Activated CD4-positive, CD25-positive, alpha-beta regulatory T cell treated with anti-CD3 and anti-CD28 coated beads, Interleukin-2, amount 50 U/mL, for 24 hours (primary cell): ENCODE measurements around the gene UBL5.
A peak's percentile ranks its signal among the peaks of the same experiment; 100 is the strongest.
"Not testable (repeated sequence)": the region's sequence is repeated elsewhere in the genome, so short reads cannot be mapped to it uniquely, and the experiment has no call there.

Source experiments
- ATAC-seq, 2 donors: fragments of 150-1000 bp; cut with Tn5 transposase; one replicate each; pipeline ENCODE4 v1.10.0; 2021; ENCODE audit warnings: mild to moderate bottlenecking in 1 of 2, moderate library complexity in 1 of 2

Gene UBL5

DNA sequence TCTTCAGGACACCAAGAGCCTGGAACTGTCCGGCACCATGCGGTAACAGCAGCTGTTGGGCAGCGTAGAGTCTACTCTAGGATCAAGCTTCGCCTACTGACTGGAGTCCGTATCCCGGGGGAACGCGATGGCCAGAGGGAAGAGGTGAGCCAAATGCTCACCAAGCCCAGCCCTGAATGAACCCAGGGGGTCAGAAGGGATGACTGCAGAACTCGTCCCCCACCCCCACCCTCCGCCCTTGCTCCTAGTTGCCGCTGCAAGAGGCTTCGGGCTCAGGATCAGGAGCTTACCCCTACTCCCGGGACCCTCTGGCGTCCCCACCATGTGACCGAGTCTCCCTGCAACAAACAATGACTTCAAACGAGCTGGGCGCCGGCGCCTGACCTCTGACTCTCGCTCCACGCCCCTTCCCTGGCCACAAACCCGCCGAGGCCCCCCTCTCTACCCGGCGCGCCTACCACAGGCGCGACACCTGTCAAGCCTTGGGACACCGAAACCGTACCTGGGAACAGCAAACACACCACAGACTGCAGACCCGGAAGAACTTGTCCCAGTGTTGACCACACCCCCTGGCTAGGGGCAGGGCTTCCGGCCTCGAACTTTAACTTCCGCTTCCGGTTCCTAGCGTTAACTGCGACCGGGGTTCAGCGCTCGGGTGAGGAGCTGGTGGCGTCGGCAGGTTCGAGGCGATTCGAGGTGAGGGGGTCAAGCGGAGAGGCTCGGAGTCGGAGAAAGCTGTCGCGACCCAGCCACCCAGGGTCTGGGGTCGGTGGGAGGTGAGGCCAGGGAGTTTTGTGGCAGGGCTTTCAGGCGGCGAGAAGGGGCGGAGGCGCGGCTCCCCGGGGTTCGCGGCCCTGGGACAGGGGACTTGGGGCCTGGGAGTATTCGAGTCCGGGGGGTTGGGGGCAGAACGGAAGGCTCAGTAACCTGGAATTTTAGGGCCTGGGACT is at the start of gene UBL5:
TSS of gene UBL5 (plus strand) at position 630 of the 950 bp plus-strand sequence. CDS start 420 bp downstream, outside the sequence.
- ATAC-seq: peak; percentile 99

DNA sequence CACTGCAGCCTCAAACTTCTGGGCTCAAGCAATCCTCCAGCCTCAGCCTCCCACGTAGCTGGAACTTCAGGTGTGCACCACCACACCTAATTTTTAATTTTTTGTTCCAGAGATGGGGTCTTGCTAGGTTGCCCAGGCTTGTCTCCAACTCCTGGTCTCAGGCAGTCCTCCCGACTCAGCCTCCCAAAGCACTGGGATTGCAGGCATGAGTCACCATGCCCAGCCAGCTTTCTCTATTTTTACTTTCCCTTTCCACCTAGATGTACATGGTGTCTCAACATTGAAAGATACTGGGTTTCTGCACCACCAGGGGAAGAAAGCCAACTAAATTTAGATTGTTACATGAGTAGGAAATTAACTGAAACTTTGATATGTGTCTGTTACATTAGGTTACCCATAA is 45.4 kb upstream of the UBL5 start:
- no peak for ATAC-seq

GRCh38 chr19:9784163-9784496 is 43.6 kb upstream of the UBL5 start:
- ATAC-seq: not testable (repeated sequence)

DNA sequence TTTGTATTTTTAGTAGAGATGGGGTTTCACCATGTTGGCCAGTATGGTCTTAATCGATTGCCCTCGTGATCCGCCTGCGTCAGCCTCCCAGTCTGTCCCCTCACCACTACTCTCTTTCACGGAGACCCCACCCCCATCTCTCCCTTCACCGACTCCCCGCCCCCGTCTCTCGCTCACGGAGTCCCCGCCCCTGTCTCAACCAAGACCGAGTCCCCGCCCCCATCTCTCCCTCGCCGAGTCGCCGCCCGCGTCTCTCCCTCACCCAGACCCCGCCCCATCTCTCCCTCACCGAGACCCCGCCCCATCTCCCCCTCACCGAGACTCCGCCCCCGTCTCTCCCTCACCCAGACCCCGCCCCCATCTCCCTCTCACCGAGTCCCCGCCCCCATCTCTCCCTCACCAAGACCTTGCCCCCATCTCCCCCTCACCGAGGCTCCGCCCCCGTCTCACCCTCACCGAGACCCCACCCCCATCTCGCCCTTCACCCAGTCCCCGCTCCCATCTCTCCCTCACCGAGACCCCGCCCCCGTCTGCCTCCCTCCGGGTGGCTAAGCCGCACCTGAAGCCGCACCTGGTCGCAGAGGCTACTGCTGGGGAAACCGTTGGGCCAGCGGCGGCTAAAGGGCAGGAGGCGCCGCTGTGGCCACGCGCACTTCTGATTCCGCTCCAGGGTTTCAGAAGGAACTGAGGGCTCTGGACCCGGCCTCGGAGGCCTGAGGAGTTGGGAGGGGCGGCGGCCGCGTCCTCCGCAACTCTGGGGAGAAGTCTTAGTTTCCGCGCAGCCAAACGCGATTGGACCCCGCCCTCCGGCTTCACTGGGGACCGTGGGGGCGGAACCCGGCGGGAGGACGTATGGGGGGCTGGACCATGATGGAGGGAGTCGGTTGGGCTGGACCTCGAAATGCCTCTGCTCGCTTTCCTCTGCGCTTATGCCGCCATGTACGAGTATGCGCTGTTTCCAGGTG is 42.1 kb upstream of the UBL5 start:
- peak; percentile 83 for ATAC-seq

- no peak for ATAC-seq
These were observed 41.4 kb upstream of the UBL5 start for GRCh38 chr19:9786342-9786741.

- no peak for ATAC-seq
These were observed 40.9 kb upstream of the UBL5 start for GRCh38 chr19:9786819-9787218.

DNA sequence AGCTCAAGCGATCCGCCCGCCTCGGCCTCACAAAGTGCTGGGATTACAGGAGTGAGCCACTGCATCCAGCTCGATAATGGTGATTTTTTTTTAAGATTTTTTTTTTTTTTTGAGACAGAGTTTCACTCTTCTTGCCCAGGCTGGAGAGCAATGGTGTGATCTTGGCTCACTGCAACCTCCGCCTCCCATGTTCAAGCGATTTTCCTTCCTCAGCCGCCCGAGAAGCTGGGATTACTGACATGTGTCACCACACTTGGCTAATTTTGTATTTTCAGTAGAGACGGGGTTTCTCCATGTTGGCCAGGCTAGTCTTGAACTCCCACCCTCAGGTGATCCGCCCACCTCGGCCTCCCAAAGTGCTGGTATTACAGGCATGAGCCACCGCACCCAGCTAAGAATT is 39.1 kb upstream of the UBL5 start:
- not testable (repeated sequence) for ATAC-seq

DNA sequence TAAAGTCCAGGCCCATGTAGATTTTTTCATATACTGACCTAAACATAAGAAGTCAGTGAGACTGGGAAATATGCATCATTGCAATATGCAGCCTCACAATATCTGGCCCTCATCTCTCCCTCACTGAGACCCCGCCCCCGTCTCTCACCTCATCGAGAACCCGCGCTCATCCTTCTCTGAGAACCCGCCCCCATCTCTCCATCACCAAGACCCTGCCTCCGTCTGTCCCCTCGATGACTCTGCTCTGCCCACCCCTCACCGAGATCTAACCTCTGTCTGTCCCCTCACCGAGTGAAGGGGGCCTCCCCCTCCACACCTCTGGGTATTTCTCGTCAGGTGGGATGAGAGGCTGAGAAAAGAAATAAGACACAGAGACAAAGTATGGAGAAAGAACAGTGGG is 38.7 kb upstream of the UBL5 start:
- no peak for ATAC-seq

- not testable (repeated sequence) for ATAC-seq
These were observed 38.1 kb upstream of the UBL5 start for GRCh38 chr19:9789579-9789978.

DNA sequence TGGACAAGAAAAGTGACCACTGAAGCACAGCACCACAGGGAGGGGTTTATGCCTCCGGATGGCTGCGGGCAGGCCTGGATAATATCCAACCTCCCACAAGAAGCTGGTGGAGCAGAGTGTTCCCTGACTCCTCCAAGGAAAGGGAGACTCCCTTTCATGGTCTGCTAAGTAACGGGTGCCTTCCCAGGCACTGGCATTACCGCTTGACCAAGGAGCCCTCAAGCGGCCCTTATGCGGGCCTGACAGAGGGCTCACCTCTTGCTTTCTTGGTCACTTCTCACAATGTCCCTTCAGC is 36.7 kb upstream of the UBL5 start:
- not testable (repeated sequence) for ATAC-seq

DNA sequence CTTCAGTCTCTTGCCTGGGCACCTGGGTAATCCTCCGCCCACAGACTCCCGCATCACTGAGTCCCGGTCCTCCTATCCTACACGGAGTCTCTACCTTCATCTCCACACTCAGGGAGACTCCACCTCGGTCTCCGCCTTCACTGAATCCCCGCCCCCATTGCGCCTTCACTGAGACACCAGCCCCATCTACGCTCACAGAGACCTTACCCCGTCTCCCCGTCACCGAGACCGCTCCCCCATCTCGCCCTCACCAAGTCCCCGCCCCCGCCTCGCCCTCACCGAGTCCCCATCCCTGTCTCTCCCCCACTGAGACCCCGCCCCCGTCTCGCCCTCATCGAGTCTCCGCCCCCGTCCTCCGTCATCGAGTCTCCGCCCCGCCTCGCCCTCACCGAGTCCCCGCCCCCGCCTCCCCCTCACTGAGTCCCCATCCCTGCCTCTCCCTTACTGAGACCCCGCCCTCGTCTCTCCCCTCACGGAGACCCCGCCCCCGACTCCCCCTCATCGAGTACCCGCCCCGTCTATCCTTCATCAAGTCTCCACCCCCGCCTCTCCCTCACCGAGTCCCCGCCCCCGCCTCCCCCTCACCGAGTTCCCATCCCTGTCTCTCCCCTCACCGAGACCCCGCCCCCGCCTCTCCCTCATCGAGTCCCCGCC is 36.0 kb upstream of the UBL5 start:
- peak; percentile 56 to 63 for ATAC-seq

- ATAC-seq: peak; percentile 59 to 67
These were observed 35.3 kb upstream of the UBL5 start for GRCh38 chr19:9792206-9793070.

GRCh38 chr19:9793071-9793591 is 34.6 kb upstream of the UBL5 start:
- peak; percentile 5 to 22 for ATAC-seq

DNA sequence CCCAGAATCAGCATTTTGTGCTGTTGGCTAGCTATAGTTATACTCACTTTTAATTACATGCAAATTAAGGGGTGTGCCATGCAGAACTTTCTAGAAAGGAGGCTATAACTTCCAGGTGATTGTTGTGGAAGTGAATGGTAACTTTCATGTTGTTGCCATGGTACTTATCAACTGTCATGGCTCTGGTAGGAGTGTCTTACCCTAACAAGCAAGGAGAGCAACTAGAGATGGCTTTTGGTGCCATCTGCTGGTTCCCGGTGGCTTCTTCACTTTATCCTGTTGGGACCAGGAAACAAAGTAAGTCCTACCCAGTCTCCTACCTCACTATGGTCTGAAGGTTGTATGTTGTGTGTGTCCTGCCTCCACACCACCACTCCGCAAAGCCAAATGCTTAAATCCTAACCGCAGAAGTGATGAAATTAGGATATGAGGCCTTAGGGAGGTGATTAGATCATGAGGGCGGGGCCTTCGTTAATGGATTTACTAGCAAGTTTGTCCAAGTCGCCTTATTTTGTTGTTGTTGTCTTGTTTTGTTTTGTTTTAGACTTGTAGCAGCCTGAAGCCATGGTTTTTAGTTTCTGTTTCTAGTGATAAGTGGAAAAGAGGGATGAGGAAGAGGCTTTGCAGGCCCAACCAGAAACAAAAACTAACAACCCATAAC is 31.5 kb upstream of the UBL5 start:
- peak; percentile 56 to 63 for ATAC-seq

- no peak for ATAC-seq
These were observed 29.8 kb upstream of the UBL5 start for GRCh38 chr19:9797871-9798270.

DNA sequence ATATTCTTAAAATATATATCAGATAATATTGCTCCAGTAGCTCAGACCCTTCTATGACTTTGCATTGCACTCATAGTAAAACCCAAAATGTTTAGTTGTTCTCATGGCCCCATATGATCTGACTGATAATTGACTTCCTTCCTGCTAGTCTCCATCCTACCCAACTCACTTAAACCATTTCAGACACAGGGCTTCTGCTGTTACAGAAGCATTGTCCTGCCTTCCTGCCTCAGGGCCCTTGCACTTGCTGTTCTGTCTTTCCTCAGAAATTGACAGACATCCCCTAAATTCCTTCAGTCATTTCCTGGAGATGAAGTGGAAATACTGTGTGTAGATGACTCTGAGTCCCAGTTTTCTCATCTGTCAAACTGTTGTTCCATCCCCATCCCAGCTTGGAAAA is 28.6 kb upstream of the UBL5 start:
- ATAC-seq: no peak

- no peak for ATAC-seq
These were observed 25.7 kb upstream of the UBL5 start for GRCh38 chr19:9801976-9802375.

DNA sequence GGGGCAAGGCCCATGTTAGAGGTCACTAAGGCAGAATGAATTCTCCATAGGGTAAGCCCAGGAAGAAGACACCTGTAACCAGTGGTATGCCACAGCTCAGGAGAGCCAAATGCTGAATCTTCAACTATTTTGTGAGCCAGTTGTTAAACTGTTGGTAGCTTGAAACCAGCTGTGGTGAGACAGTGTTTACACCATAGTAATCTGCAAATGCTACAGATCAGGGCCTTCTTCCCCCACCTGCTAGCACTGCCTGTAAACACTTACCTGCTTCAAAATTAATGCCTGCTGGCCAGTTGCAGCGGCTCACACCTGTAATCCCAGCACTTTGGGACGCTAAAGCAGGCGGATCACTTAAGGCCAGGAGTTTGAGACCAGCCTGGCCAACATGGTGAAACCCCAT is 20.9 kb upstream of the UBL5 start:
- ATAC-seq: no peak

DNA sequence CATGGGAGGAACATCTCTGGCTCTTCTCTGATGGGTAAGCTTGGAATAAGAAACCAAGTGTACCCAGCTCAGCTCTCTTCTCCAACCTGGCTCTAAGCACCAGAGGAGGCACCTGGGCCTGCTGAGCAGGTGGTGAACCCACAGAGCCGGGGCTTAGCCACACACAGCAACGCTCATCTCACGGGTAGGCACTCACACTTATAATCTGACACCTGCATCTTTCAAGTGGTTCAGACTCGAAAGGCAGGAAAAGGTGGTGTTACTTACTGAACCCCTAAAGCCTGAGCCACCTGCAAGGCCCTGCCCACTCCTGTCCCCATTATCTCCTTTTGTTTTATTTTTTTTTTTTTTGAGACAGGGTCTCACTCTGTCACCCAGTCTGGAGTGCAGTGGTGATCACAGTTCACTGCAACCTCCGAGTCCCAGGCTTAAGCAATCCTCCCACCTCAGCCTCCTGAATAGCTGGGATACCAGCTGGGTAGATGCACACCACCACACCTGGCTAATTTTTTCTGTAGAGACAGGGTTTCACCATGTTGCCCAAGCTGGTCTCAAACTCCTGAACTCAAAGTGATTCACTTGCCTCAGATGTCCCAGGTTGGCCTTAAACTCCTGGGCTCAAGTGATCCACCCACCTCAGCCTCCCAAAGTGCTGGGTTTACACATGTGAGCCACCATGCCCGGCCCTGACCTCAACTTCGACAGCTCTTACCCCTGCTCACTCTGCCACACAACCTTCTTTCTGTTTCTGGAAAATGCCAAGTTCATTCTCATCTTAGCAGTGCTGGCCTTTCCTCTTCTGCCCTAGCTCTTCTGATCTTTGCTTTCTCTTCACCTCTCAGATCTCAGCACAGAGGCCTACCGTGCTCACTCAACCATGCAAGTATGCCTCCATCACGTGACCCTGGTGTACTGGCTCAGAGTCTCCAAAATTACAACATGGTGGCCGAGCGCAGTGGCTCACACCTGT is 18.6 kb upstream of the UBL5 start:
- ATAC-seq: peak; percentile 24 to 32

DNA sequence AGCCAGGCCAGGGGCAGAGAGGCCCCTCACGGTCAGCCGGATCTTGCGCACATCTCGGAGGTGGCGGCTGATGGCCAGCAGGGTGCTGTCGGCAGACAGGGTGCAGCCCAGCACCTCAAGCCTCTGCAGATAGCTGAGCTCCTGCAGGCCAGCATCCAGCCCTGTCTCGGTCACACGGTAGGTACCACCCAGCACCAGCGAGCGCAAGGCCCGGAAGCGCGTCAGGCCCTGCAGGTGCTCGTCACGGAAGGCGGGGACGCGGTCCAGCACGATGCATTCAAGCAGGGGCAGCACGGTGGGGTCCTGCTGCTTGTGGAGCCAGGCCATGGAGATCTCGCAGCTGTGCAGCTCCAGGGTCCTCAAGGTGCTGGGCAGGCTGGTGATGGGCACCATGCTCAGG is 16.6 kb upstream of the UBL5 start:
- ATAC-seq: no peak
